Stomach (tissue), 9 donors: ENCODE data around the gene PTTG1IP2. TPM values are rescaled to one million over a fixed set of nuclear protein-coding genes. Genes with fewer than 3 reads are reported as not detected.
"Not testable (repeated sequence)": the region's sequence is repeated elsewhere in the genome, so short reads cannot be mapped to it uniquely, and the experiment has no call there.

Source experiments
- DNase-seq, 2 donors: peaks; one replicate each; pipeline versions ENCODE4 v3.0.0 to v3.0.0-alpha.2; 2013 to 2019
- H3K27ac ChIP-seq, 5 donors: fragments of 200-600 bp in 4 of 5; sonication (generic) in 4 of 5; one replicate each; pipeline ENCODE4 v1.5.1; 2013 to 2019; ENCODE audit warnings: mild to moderate bottlenecking in 1 of 5, moderate library complexity in 1 of 5
- H3K27me3 ChIP-seq, 3 donors: fragments of 200-600 bp; sonication (generic); one replicate each; pipeline ENCODE4 v1.5.1; 2017 to 2019; ENCODE audit warnings: mixed run types in 1 of 3
- H3K36me3 ChIP-seq, 4 donors: fragments of 200-600 bp; sonication (generic); 1 replicate in 3 of 4; 2 replicates in 1 of 4; pipeline ENCODE4 v1.5.1; 2016 to 2019
- H3K4me1 ChIP-seq, 4 donors: fragments of 200-600 bp; sonication (generic); one replicate each; pipeline ENCODE4 v1.5.1; 2016 to 2019
- H3K4me3 ChIP-seq, 4 donors: fragments of 200-600 bp; sonication (generic) in 3 of 4; one replicate each; pipeline ENCODE4 v1.5.1; 2016 to 2019; ENCODE audit warnings: mild to moderate bottlenecking in 1 of 4
- H3K9me3 ChIP-seq, 4 donors: fragments of 200-600 bp; sonication (generic); one replicate each; pipeline ENCODE4 v1.5.1; 2016 to 2019
- EP300 ChIP-seq: sonication (generic); formaldehyde crosslinking; IDR thresholded peaks from one replicate; pipeline ENCODE4 v1.6.1; 2017; ENCODE audit warnings: antibody characterized with exemption
- POLR2A ChIP-seq, 4 donors: fragments of 450-650 bp; IDR thresholded peaks; one replicate each; pipeline ENCODE4 v1.6.1; 2016; ENCODE audit warnings: antibody characterized with exemption in 4 of 4, control low read depth in 2 of 4, mild to moderate bottlenecking in 1 of 4, moderate library complexity in 1 of 4
- POLR2AphosphoS5 ChIP-seq, 3 donors: sonication (generic); formaldehyde crosslinking; IDR thresholded peaks; one replicate each; pipeline ENCODE4 v1.6.1; 2016; ENCODE audit warnings: antibody characterized with exemption in 3 of 3
- WGBS, 5 donors: extraction: QIAGEN DNeasy Blood & Tissue Kit in 3 of 5; methylation state at CpG; one replicate each; pipeline versions ENCODE4 v1.1.5 to v1.1.7; 2013 to 2018; 5-methylcytosine and 5-hydroxymethylcytosine counted together
- intact Hi-C: fragments of 100-400 bp; cut with DNase I; formaldehyde crosslinking; loops from one replicate; pipeline ENCODE4 v1.15.1; 2023; ENCODE audit warnings: low total_unique reads
- polyA plus RNA-seq, 3 donors: library from polyadenylated mRNA; stranded (reverse); fragments of 200-250 nt; gene quantifications; one replicate each; pipeline ENCODE4 v1.2.3, GENCODE V29; 2013
- total RNA-seq, 5 donors: library from RNA; depleted of rRNA; stranded (reverse); fragments of >200 nt; gene quantifications; one replicate each; pipeline versions ENCODE4 v1.1.0 to v1.2.3, GENCODE V29; 2014 to 2016
- TF ChIP-seq, protein P1 (sequence below), 7 experiments: fragments of 450-650 bp in 4 of 7; fragments of 200-600 bp in 3 of 7; sonication (generic) in 3 of 7; IDR thresholded peaks; one replicate each; pipeline ENCODE4 v1.5.1; 2016 to 2019; ENCODE audit warnings: antibody characterized with exemption in 7 of 7, control low read depth in 2 of 7, mild to moderate bottlenecking in 1 of 7
- donor health status: healthy with polysubstance abuse.
- donor health status: Bipolar disorder and iron deficiency.
- donor health status: healthy.

The PTTG1IP2 gene
- total and polyA plus RNA-seq, 8 donors: not detected

DNA sequence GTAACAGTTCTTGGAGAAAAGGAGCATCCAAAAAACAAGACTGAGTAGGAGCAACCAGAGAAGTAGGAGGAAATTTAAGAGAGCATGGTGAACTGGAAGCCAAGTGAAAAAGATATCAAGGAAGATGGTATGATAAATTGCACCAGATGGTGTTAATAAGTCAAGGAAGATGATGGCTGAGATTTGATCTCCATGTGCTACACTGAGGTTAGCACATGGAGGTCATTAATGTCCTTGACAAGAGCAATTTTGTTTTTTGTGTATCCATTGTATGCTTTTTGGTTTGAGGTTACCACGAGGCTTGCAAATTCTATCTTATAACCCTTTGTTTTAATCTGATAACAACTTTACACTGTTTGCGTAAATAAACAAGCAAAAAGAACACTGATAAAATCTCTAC, 11.3 kb upstream of the PTTG1IP2 start:
- TF ChIP-seq POLR2AphosphoS5 (IDR thresholded peaks at IDR 0.05): no peak
- TF ChIP-seq, protein P1, sequence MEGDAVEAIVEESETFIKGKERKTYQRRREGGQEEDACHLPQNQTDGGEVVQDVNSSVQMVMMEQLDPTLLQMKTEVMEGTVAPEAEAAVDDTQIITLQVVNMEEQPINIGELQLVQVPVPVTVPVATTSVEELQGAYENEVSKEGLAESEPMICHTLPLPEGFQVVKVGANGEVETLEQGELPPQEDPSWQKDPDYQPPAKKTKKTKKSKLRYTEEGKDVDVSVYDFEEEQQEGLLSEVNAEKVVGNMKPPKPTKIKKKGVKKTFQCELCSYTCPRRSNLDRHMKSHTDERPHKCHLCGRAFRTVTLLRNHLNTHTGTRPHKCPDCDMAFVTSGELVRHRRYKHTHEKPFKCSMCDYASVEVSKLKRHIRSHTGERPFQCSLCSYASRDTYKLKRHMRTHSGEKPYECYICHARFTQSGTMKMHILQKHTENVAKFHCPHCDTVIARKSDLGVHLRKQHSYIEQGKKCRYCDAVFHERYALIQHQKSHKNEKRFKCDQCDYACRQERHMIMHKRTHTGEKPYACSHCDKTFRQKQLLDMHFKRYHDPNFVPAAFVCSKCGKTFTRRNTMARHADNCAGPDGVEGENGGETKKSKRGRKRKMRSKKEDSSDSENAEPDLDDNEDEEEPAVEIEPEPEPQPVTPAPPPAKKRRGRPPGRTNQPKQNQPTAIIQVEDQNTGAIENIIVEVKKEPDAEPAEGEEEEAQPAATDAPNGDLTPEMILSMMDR (IDR thresholded peaks at IDR 0.05): no peak
- TF ChIP-seq EP300: no peak
- TF ChIP-seq POLR2A (IDR thresholded peaks at IDR 0.05): no peak
- intact Hi-C loops: no loop called here
- Histone ChIP-seq H3K4me1 (peaks cover 0 to 20% (median 11%) of the 10 kb centered on the region in 4 donors), H3K36me3 (no peaks in the 10 kb centered on the region), H3K4me3 (no peak overlapping the region), H3K27ac (no peak overlapping the region), H3K9me3 (no peaks in the 10 kb centered on the region), H3K27me3 (no peaks in the 10 kb centered on the region)
- WGBS, 5 donors: 49 to 79% (median 58%) methylated on average over 2 of the region's 2 CpGs
- DNase-seq: no peak

DNA sequence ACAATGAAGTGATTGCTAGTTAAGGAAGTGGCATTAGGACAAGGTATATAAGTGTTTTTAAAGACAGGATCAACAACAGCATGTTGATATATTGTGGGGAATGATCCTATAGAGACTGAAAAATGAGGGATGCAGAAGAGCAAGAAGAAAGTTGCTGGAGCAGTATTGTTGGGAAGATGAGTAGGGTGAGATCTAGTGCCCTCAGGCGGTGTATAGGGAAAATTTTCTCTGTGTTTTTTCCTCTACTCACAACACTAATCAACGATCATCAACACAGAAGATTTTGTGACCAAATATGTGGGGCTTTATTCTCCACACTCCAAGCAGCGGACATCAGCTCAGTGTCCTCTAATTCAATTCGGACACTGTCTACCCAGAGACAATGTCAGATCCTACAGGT, 9.6 kb upstream of the PTTG1IP2 start:
- no peak for DNase-seq
- intact Hi-C loops: no loop called here
- peaks cover 0 to 19% (median 13%) of the 10 kb centered on the region in 4 donors for H3K4me1 ChIP-seq
- H3K27ac ChIP-seq: no peak overlapping the region
- peaks cover 0 to 10% (median 4%) of the 10 kb centered on the region in 4 donors for H3K9me3 ChIP-seq
- no peak overlapping the region for H3K4me3 ChIP-seq
- H3K27me3 ChIP-seq: no peaks in the 10 kb centered on the region
- H3K36me3 ChIP-seq: no peaks in the 10 kb centered on the region
- WGBS, 5 donors: 88 to 91% (median 89%) methylated on average over 4 of the region's 4 CpGs
- TF ChIP-seq, protein P1 (IDR thresholded peaks at IDR 0.05): no peak

DNA sequence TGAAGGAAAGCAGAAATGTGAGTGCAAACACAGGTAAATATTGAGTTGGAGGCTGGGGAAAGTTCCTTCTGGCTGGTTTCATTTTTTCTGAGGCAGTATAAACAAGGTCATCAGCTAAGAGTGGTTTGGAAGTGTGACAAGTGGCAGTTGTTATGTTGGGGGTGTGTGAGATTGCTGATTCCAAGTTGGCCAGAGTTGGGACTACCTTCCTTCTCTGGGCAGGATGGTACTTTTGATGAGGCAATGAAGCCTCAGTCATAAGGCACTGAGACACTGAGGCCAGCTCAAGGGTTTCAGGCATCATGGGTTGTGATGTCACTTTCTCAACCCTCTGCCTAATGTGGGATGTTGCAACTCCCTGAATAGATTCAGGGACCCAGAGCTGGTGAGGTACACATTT, 8.2 kb upstream of the PTTG1IP2 start:
- TF ChIP-seq POLR2AphosphoS5 (IDR thresholded peaks at IDR 0.05) (no peak), EP300 (no peak)
- no peaks in the 10 kb centered on the region for H3K36me3 ChIP-seq
- peak in 1 of 2 donors; percentile 55 for DNase-seq
- H3K27me3 ChIP-seq: no peaks in the 10 kb centered on the region
- no peak overlapping the region for H3K4me3 ChIP-seq
- peaks cover 0 to 10% (median 9%) of the 10 kb centered on the region in 4 donors for H3K4me1 ChIP-seq
- H3K9me3 ChIP-seq: peaks cover 0 to 11% (median 4%) of the 10 kb centered on the region in 4 donors
- peak overlapping the region in 2 of 5 donors; percentile 49 to 72 for H3K27ac ChIP-seq
- intact Hi-C loops: no loop called here

- H3K4me1 ChIP-seq: peaks cover 0 to 10% (median 9%) of the 10 kb centered on the region in 4 donors
- H3K27me3 ChIP-seq, H3K36me3 ChIP-seq, intact Hi-C loops: not testable (repeated sequence)
- DNase-seq: peak in 1 of 2 donors; percentile 21
- peak overlapping the region; percentile 31 to 48 (median 35) for H3K4me3 ChIP-seq
- H3K9me3 ChIP-seq: peaks cover 0 to 11% (median 4%) of the 10 kb centered on the region in 4 donors
- 23 to 43% (median 35%) methylated on average over 4 of the region's 4 CpGs for WGBS, 5 donors
- peak overlapping the region in 4 of 5 donors; percentile 52 to 77 (median 60) for H3K27ac ChIP-seq
Measured at GRCh38 chr7:90463151-90463628, 6.2 kb upstream of the PTTG1IP2 start.

- intact Hi-C loops: no loop called here
- no peak for DNase-seq
Measured at GRCh38 chr7:90465816-90466215, 3.6 kb upstream of the PTTG1IP2 start.

More at GRCh38 chr7:90465816-90466215, 3.6 kb upstream of the PTTG1IP2 start:
- Histone ChIP-seq H3K36me3 (no peaks in the 10 kb centered on the region), H3K27me3 (no peaks in the 10 kb centered on the region), H3K4me3 (no peak overlapping the region), H3K27ac (no peak overlapping the region), H3K9me3 (peaks cover 0 to 11% (median 4%) of the 10 kb centered on the region in 4 donors), H3K4me1 (peaks cover 0 to 8% (median 7%) of the 10 kb centered on the region in 4 donors)
- TF ChIP-seq, protein P1 (IDR thresholded peaks at IDR 0.05): no peak
- TF ChIP-seq POLR2AphosphoS5 (IDR thresholded peaks at IDR 0.05): no peak
